Endodermal cell (in vitro differentiated cells): ENCODE results near the gene UGT1A10. TPM values are rescaled to one million over a fixed set of nuclear protein-coding genes. Genes with fewer than 3 reads are reported as not detected.

Experiments used
- DNase-seq: peaks from one replicate; pipeline ENCODE4 v3.0.0-alpha.2; 2017
- H3K27ac ChIP-seq: 2 replicates; pipeline ENCODE4 v1.5.1; 2013; ENCODE audit warnings: mild to moderate bottlenecking, low read depth, low read length, moderate library complexity
- H3K27me3 ChIP-seq: 2 replicates; pipeline ENCODE4 v1.6.1; 2013; ENCODE audit warnings: mild to moderate bottlenecking, low read length, moderate library complexity; ENCODE audit not compliant: insufficient read depth, control insufficient read depth, poor library complexity, severe bottlenecking
- H3K36me3 ChIP-seq: 2 replicates; pipeline ENCODE4 v1.7.0; 2013; ENCODE audit warnings: mild to moderate bottlenecking, low read length, moderate library complexity; ENCODE audit not compliant: control insufficient read depth, insufficient read depth
- H3K4me1 ChIP-seq: one replicate; pipeline ENCODE4 v1.7.0; 2013; ENCODE audit warnings: low read length; ENCODE audit not compliant: control insufficient read depth, insufficient read depth
- H3K4me3 ChIP-seq: 2 replicates; pipeline ENCODE4 v1.5.1; 2013; ENCODE audit warnings: mild to moderate bottlenecking, low read length, moderate library complexity
- H3K9ac ChIP-seq: 2 replicates; pipeline ENCODE4 v1.6.1; 2013; ENCODE audit warnings: mild to moderate bottlenecking, low read length, moderate library complexity; ENCODE audit not compliant: poor library complexity, severe bottlenecking; ENCODE audit errors: extremely low read depth
- H3K9me3 ChIP-seq: 2 replicates; pipeline ENCODE4 v1.6.1; 2013; ENCODE audit warnings: mild to moderate bottlenecking, low read length, moderate library complexity; ENCODE audit not compliant: control insufficient read depth
- H3K27ac Mint-ChIP-seq: 2 replicates; pipeline ENCODE4 v1.8.0; 2020; ENCODE audit warnings: mixed read lengths
- H3K27me3 Mint-ChIP-seq: 2 replicates; pipeline ENCODE4 v1.8.0; 2021; ENCODE audit warnings: mild to moderate bottlenecking, mixed read lengths; ENCODE audit not compliant: insufficient read depth
- H3K36me3 Mint-ChIP-seq: 2 replicates; pipeline ENCODE4 v1.8.0; 2020; ENCODE audit warnings: low read depth, mixed read lengths
- H3K4me1 Mint-ChIP-seq: 2 replicates; pipeline ENCODE4 v1.8.0; 2020; ENCODE audit warnings: mixed read lengths
- H3K4me3 Mint-ChIP-seq: 2 replicates; pipeline ENCODE4 v1.8.0; 2020; ENCODE audit warnings: mild to moderate bottlenecking, moderate library complexity, mixed read lengths
- H3K9me3 Mint-ChIP-seq: 2 replicates; pipeline ENCODE4 v1.8.0; 2020; ENCODE audit warnings: mild to moderate bottlenecking, mixed read lengths
- WGBS, 2 experiments: methylation state at CpG; one replicate each; pipeline versions ENCODE4 v1.1.5 to v1.1.7; 2013; ENCODE audit warnings: missing lambda C conversion rate in 2 of 2, mixed read lengths in 1 of 2; ENCODE audit not compliant: insufficient coverage in 1 of 2, insufficient read length in 1 of 2; 5-methylcytosine and 5-hydroxymethylcytosine counted together
- total RNA-seq, 2 donors: library from RNA; stranded (reverse); fragmentation: NEBNext Ultra II Directional in 1 of 2; extraction: Animal tissue kit (Norgen Biotek cat#: 25700) in 1 of 2; gene quantifications; 2 replicates in 1 of 2; 3 replicates in 1 of 2; pipeline ENCODE4 v1.2.1, GENCODE V29; 2021
- TF ChIP-seq, protein P1 (sequence below): fragments of 200-600 bp; sonication (generic); conservative IDR thresholded peaks from 2 replicates; pipeline ENCODE4 v1.5.0; 2021; ENCODE audit warnings: antibody characterized with exemption, mild to moderate bottlenecking

UGT1A10 gene
- total RNA-seq, 2 donors from 2014 or later: 0.13 TPM; not detected in 1

DNA sequence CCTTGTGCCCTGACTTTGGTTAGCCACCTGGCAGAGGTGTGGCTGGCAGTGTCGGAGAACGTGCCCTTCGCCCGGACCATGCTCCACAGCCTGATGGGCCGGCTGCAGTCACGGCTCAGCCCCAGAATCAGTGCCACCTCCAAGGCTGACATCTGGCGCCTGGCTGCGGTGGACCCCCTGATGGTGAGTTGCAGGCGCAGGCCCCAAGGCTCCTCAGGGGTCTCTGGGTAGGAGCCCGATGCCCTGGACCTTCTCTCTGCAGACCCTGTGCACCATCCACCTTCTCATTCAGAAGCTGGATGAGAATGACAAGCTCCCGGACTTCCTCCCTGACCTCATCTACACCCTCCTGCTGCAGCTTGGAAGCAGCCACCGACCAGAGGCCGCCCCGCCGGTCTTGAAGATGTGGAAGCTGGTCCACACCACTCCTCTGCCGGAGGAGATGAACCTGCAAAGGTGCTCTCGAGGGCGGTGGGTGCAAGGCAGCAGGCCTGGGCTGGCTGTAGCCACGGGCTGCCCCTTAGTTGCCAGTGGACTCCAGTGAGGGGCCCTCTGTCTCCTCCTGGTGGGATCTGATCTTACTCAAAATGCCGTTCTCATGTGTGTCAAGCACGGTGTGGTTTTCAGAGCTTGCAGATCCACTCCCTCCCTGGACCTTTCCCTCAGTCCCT is 186.0 kb downstream of the UGT1A10 start:
- Mint-ChIP-seq H3K4me3 (no peak overlapping the region), H3K4me1 (peaks cover 7% of the 10 kb centered on the region), H3K27ac (no peak overlapping the region), H3K9me3 (peaks cover 2% of the 10 kb centered on the region), H3K36me3 (no peaks in the 10 kb centered on the region), H3K27me3 (no peaks in the 10 kb centered on the region)
- no peaks in the 10 kb centered on the region for H3K4me1 ChIP-seq
- H3K36me3 ChIP-seq: no peaks in the 10 kb centered on the region
- no peaks in the 10 kb centered on the region for H3K9me3 ChIP-seq
- no peak overlapping the region for H3K9ac ChIP-seq
- WGBS, 2 experiments: 90 to 97% methylated on average over 19 to 21 of the region's 21 CpGs
- TF ChIP-seq, protein P1, sequence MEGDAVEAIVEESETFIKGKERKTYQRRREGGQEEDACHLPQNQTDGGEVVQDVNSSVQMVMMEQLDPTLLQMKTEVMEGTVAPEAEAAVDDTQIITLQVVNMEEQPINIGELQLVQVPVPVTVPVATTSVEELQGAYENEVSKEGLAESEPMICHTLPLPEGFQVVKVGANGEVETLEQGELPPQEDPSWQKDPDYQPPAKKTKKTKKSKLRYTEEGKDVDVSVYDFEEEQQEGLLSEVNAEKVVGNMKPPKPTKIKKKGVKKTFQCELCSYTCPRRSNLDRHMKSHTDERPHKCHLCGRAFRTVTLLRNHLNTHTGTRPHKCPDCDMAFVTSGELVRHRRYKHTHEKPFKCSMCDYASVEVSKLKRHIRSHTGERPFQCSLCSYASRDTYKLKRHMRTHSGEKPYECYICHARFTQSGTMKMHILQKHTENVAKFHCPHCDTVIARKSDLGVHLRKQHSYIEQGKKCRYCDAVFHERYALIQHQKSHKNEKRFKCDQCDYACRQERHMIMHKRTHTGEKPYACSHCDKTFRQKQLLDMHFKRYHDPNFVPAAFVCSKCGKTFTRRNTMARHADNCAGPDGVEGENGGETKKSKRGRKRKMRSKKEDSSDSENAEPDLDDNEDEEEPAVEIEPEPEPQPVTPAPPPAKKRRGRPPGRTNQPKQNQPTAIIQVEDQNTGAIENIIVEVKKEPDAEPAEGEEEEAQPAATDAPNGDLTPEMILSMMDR: no peak
- H3K27ac ChIP-seq: no peak overlapping the region
- H3K27me3 ChIP-seq: no peaks in the 10 kb centered on the region
- DNase-seq: peak; percentile 35
- H3K4me3 ChIP-seq: no peak overlapping the region

Other genes with a start within 250 kb of the UGT1A10 start
- 10 to 100 TPM; 12.9 to 22.4 TPM for gene USP40, start 69.7 kb upstream of the UGT1A10 start, total RNA-seq
- gene UGT1A8, start 18.8 kb upstream of the UGT1A10 start, total RNA-seq: not detected
- not detected for gene UGT1A9, start 35.5 kb downstream of the UGT1A10 start, total RNA-seq
- not detected for gene UGT1A7, start 45.5 kb downstream of the UGT1A10 start, total RNA-seq
- gene UGT1A6, start 56.4 kb downstream of the UGT1A10 start, total RNA-seq: not detected
- gene UGT1A5, start 76.5 kb downstream of the UGT1A10 start, total RNA-seq: not detected
- not detected for gene UGT1A4, start 82.3 kb downstream of the UGT1A10 start, total RNA-seq
- not detected for gene UGT1A3, start 92.6 kb downstream of the UGT1A10 start, total RNA-seq
- not detected for gene UGT1A1, start 123.8 kb downstream of the UGT1A10 start, total RNA-seq
- not detected for gene MROH2A, start 141.9 kb downstream of the UGT1A10 start, total RNA-seq
- gene HJURP, start 218.1 kb downstream of the UGT1A10 start, total RNA-seq: 10 to 100 TPM; 39.4 to 78.9 TPM